Measurements from ENCODE around the gene ZDHHC22. TPM values are rescaled to one million over a fixed set of nuclear protein-coding genes. Genes with fewer than 3 reads are reported as not detected.

Gene ZDHHC22
- total RNA-seq, 1 donor = not detected

DNA sequence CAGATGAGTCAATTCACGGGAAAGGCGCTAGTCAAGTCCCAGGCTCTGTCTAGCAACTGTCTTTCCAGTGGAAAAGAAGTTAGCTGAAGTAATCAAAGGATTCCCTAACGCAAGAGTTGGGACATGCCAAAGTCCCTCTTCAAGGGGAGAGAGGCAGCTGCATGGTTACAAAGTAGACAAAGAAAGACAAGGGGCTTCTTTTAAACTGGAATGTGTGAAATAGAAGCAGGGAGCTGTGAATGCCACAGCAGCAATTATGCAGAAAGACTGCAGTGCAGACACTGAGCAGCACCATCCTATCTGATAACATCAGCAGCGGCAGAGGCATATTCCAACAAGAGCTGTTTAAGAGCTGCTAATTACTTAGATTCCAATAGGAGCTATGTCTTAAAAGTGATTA is 56.1 kb downstream of the ZDHHC22 start:
- TF ChIP-seq, protein P1, sequence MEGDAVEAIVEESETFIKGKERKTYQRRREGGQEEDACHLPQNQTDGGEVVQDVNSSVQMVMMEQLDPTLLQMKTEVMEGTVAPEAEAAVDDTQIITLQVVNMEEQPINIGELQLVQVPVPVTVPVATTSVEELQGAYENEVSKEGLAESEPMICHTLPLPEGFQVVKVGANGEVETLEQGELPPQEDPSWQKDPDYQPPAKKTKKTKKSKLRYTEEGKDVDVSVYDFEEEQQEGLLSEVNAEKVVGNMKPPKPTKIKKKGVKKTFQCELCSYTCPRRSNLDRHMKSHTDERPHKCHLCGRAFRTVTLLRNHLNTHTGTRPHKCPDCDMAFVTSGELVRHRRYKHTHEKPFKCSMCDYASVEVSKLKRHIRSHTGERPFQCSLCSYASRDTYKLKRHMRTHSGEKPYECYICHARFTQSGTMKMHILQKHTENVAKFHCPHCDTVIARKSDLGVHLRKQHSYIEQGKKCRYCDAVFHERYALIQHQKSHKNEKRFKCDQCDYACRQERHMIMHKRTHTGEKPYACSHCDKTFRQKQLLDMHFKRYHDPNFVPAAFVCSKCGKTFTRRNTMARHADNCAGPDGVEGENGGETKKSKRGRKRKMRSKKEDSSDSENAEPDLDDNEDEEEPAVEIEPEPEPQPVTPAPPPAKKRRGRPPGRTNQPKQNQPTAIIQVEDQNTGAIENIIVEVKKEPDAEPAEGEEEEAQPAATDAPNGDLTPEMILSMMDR (IDR thresholded peaks at IDR 0.05; ENCODE audit: insufficient read depth, low read length) = no peak
- DNase-seq (ENCODE audit: low read depth) = no peak
- H3K4me3 ChIP-seq (ENCODE audit: low read depth, low read length) = no peak overlapping the region

DNA sequence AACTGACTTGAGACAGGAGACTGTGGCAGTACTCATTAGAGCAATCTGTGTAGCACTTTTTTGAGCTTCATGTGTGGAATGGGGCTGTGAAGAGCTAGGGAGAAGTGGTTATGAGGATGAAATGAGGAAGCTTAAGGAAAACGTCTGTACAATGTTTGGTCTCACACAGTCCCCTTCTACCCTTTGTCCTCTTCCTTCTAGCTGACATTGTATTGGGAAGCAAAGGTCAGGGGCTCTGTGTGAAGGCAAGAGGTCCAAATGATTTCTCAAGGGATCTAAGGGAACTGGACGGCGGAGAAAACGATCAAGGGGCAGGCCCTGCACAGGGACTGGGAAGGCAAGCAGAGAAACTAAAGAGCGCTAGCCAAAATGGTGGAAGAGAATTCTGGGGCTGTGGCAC is 56.6 kb downstream of the ZDHHC22 start:
- DNase-seq (ENCODE audit: low read depth) = no peak
- H3K4me3 ChIP-seq (ENCODE audit: low read depth, low read length) = no peak overlapping the region
- TF ChIP-seq, protein P1 (IDR thresholded peaks at IDR 0.05; ENCODE audit: insufficient read depth, low read length) = no peak

DNA sequence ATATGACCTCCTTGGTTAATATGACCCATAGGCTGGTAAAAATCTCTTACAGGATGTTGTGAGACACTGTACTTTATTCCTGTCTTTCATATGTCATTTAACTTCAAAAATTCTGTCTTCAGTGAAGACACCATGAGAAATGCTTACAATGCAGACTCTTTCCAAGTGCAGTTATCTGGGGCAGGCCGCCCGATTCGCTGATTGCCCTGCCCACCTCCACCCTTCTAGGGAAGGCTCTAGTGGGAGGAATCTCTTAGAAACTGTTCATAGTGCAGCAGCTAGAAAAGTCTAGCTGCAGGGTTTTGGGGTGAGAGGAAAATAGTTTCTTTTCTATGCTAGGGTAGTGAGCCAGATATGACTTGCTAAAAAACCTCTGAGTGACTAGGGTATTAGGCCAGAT is 58.5 kb downstream of the ZDHHC22 start:
- TF ChIP-seq, protein P1 (IDR thresholded peaks at IDR 0.05; ENCODE audit: insufficient read depth, low read length) = no peak
- H3K4me3 ChIP-seq (ENCODE audit: low read depth, low read length) = no peak overlapping the region

DNA sequence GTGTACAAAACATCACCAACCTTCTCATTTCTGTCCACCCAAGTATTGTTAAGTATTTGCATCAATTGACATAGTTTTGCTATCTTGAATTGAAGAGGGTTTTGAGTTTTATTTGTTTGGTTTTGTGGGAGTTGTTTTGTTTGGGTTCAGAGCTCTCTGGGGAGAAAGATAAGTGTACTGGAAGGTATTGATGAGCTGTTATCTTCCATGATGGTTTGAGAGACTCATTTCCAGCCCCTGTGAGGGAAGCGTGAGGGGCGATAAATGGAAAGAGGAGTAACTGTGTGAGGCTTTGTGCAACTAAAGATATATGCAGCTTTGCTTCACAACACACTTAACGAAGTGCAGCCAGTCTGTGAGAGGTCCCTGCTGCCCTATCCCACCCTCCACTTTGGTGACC is 59.2 kb downstream of the ZDHHC22 start:
- H3K4me3 ChIP-seq (ENCODE audit: low read depth, low read length) = no peak overlapping the region
- DNase-seq (ENCODE audit: low read depth) = no peak
- TF ChIP-seq, protein P1 (IDR thresholded peaks at IDR 0.05; ENCODE audit: insufficient read depth, low read length) = no peak

More for the DNA sequence above, 58.5 kb downstream of the ZDHHC22 start:
- DNase-seq (ENCODE audit: low read depth) = no peak

Other genes with a start within 250 kb of the ZDHHC22 start
- gene IRF2BPL, start 113.1 kb downstream of the ZDHHC22 start, total RNA-seq (ENCODE audit: low replicate concordance) = 21.6 and 25.8 TPM in 2 replicates
- 5.2 and 13.9 TPM in 2 replicates for gene CIPC, start 43.5 kb downstream of the ZDHHC22 start, total RNA-seq (ENCODE audit: low replicate concordance)
- 1.9 TPM in 1 of 2 replicates, not detected in the other for gene TMEM63C, start 40.0 kb upstream of the ZDHHC22 start, total RNA-seq (ENCODE audit: low replicate concordance)
- not detected in 2 replicates for gene NGB, start 129.4 kb upstream of the ZDHHC22 start, total RNA-seq (ENCODE audit: low replicate concordance)
- 15.2 and 22.9 TPM in 2 replicates for gene POMT2, start 179.1 kb upstream of the ZDHHC22 start, total RNA-seq (ENCODE audit: low replicate concordance)
- gene GSTZ1, start 179.2 kb upstream of the ZDHHC22 start, total RNA-seq (ENCODE audit: low replicate concordance) = 19.3 and 19.9 TPM in 2 replicates
- gene TMED8, start 235.3 kb upstream of the ZDHHC22 start, total RNA-seq (ENCODE audit: low replicate concordance) = 7.4 and 14.5 TPM in 2 replicates
- 2.0 and 3.6 TPM in 2 replicates for gene SAMD15, start 235.6 kb upstream of the ZDHHC22 start, total RNA-seq (ENCODE audit: low replicate concordance)

Measured in fibroblast of the aortic adventitia (primary cell).